ENCODE results near the gene BCR.

DNA sequence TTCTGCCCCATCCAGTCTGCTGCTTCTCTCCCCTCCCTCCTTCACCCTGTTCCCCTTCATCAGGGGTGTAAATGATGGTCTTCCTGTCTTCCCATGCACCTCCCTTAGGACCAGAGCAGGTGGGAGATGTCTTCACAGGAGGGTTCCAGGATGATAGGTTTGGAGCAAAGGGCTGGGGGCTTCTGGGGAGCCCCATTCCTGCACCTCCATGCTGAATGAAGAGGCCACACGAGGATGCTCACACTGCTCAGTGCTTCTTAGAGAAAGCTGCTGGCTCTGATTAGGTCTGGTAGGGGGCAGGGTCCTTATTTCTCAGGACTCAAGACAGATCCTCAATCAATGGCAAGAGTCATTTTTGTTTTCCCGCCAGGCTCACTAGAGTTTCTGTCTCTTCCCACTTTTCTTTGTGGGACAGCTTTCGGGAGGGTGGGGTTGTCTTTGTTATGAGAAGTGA, 41.1 kb downstream of the BCR start:
- TF ChIP-seq EP300 (IDR thresholded peaks at IDR 0.05): no peak
- TF ChIP-seq, protein P1, sequence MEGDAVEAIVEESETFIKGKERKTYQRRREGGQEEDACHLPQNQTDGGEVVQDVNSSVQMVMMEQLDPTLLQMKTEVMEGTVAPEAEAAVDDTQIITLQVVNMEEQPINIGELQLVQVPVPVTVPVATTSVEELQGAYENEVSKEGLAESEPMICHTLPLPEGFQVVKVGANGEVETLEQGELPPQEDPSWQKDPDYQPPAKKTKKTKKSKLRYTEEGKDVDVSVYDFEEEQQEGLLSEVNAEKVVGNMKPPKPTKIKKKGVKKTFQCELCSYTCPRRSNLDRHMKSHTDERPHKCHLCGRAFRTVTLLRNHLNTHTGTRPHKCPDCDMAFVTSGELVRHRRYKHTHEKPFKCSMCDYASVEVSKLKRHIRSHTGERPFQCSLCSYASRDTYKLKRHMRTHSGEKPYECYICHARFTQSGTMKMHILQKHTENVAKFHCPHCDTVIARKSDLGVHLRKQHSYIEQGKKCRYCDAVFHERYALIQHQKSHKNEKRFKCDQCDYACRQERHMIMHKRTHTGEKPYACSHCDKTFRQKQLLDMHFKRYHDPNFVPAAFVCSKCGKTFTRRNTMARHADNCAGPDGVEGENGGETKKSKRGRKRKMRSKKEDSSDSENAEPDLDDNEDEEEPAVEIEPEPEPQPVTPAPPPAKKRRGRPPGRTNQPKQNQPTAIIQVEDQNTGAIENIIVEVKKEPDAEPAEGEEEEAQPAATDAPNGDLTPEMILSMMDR (IDR thresholded peaks at IDR 0.05): no peak

Data from upper lobe of left lung (tissue), 4 donors.